ENCODE data around the gene RBBP5. TPM values are rescaled to one million over a fixed set of nuclear protein-coding genes. Genes with fewer than 3 reads are reported as not detected.

RBBP5 gene
- total and polyA plus RNA-seq, 2 of the 4 experiments (the other 2 are of a cell fraction) = 7.3 to 37.5 TPM

GRCh38 chr1:205144046-205144720 lies 22.4 kb upstream of the RBBP5 start:
- Histone ChIP-seq H4K91ac (ENCODE audit: insufficient read depth, low read depth, low read length) (peak overlapping the region; percentile 2; the same call in 1 of the 2 replicates), H3K56ac (ENCODE audit: extremely low read depth, insufficient read depth, low read length) (no peak overlapping the region), H3K9me1 (ENCODE audit: insufficient read depth, low read length) (peaks cover 15% of the 10 kb centered on the region; the same call in 1 of the 2 replicates), H3K14ac (replicated peaks; ENCODE audit: low read depth, low read length) (0 out of 2 replicates have a peak overlapping the region, but pooled peaks have one; percentile 20), H3K9me3 (ENCODE audit: control insufficient read depth, insufficient read depth, low read length) (no peaks in the 10 kb centered on the region), H2BK120ac (ENCODE audit: low read depth, low read length) (peak overlapping the region; percentile 9; the same call in 1 of the 2 replicates), H3K23ac (ENCODE audit: low read depth, low read length) (peak overlapping the region; percentile 31), H3K4me3 (ENCODE audit: insufficient read depth, low read depth, low read length) (no peak overlapping the region), H4K8ac (ENCODE audit: low read depth in 2 of 2, low read length in 2 of 2) (peak overlapping the region in 1 of 2 experiments; percentile 31; a peak in 1 of 4 replicates), H4K20me1 (ENCODE audit: insufficient read depth, low read length) (no peaks in the 10 kb centered on the region), H2AK5ac (ENCODE audit: low read depth, low read length) (peak overlapping the region; percentile 14; the same call in 1 of the 2 replicates), H3K27ac (ENCODE audit: insufficient read depth, low read length) (peak overlapping the region; percentile 20; the same call in 1 of the 2 replicates), H4K5ac (ENCODE audit: low read depth, low read length) (peak overlapping the region; percentile 24; the same call in 1 of the 2 replicates), H3K79me1 (ENCODE audit: low read depth in 1 of 2, low read length in 2 of 2) (peaks cover 0 to 7% of the 10 kb centered on the region in 2 experiments; a peak in 1 of 4 replicates), H2BK5ac (ENCODE audit: low read depth, low read length, poor library complexity, severe bottlenecking) (peak overlapping the region; percentile 44), H2BK15ac (ENCODE audit: low read depth, low read length) (peak overlapping the region; percentile 1; the same call in 1 of the 3 replicates), H3K27me3 (ENCODE audit: control insufficient read depth, insufficient read depth, low read length) (no peaks in the 10 kb centered on the region), H3K36me3 (ENCODE audit: control insufficient read depth, insufficient read depth, low read length) (peaks cover 4% of the 10 kb centered on the region; the same call in 1 of the 2 replicates), H3K18ac (ENCODE audit: low read depth, low read length) (no peak overlapping the region; the same call in 1 of the 2 replicates), H2AFZ (replicated peaks; ENCODE audit: low read length, poor library complexity) (no peak overlapping the region), H3K9ac (ENCODE audit: low read depth, low read length) (no peak overlapping the region), H3K4ac (ENCODE audit: low read depth, low read length) (peak overlapping the region; percentile 26; the same call in 1 of the 2 replicates), H2AK9ac (replicated peaks; ENCODE audit: low read depth, low read length, poor library complexity) (no peak overlapping the region), H3K4me2 (ENCODE audit: low read depth, low read length) (no peak overlapping the region), H3K4me1 (ENCODE audit: control insufficient read depth, insufficient read depth, low read length) (peaks cover 20% of the 10 kb centered on the region), H2BK20ac (ENCODE audit: low read depth, low read length) (no peak overlapping the region)
- ATAC-seq (ENCODE audit: low read depth) (no peak), DNase-seq (no peak)
- in situ Hi-C loops (cut with MboI; ENCODE audit: low sequenced_read_pairs) (no loop called here), intact Hi-C loops (cut with micrococcal nuclease) (loop anchor here (5.0 kb wide), 2 partner anchors 68 to 83 kb away; partner anchors contain the start of genes DSTYK and TMCC2), dilution Hi-C loops (cut with HindIII; ENCODE audit: low sequenced_read_pairs, unreplicated experiment) (no loop called here)
- no CpG with 5 or more reads among the region's 1 CpG for WGBS, 2 experiments (ENCODE audit: extremely low coverage in 2 of 2, insufficient read length in 1 of 2)
- ChIA-PET POLR2A (ENCODE audit: unreplicated experiment) (no interaction called here), CTCF (interaction anchor here (0.6 to 1.3 kb wide), 2 partner anchors 21 to 112 kb away, joined by 3 read pairs; no protein-coding TSS in a partner anchor)
- no peak for TF ChIP-seq NFE2L2 (IDR thresholded peaks at IDR 0.05; ENCODE audit: low read depth, low read length)
- peak; percentile 41 for TF ChIP-seq MAFK (IDR thresholded peaks at IDR 0.05; ENCODE audit: low read depth, low read length)
- BruUV-seq (replicated peaks) = no TSS peak

Measured in IMR-90 (cell line).